Activated naive CD8-positive, alpha-beta T cell treated with anti-CD3 and anti-CD28 coated beads, Interleukin-2, amount 10 ng/mL, durations not matched to agents 7 days and 5 days (primary cell): ENCODE measurements around the gene SLMAP. TPM values are rescaled to one million over a fixed set of nuclear protein-coding genes. Genes with fewer than 3 reads are reported as not detected.

Source experiments
- ATAC-seq: fragments of 150-1000 bp; cut with Tn5 transposase; one replicate; pipeline ENCODE4 v1.10.0; 2021; ENCODE audit warnings: low read depth, moderate library complexity
- POLR2A ChIA-PET: fragments of 350-600 bp; sonication (Branson Sonifier 250); formaldehyde crosslinking; loops from one replicate; lab custom pipeline; 2021; ENCODE audit warnings: antibody characterized with exemption; lab: Charles Lee
- DNase-seq: peaks from one replicate; pipeline ENCODE4 v3.0.0; 2021
- H3K27ac Mint-ChIP-seq: one replicate; pipeline ENCODE4 v1.8.0; 2022; ENCODE audit warnings: mild to moderate bottlenecking, mixed read lengths
- H3K27me3 Mint-ChIP-seq: one replicate; pipeline ENCODE4 v1.8.0; 2022; ENCODE audit warnings: mild to moderate bottlenecking, moderate library complexity, mixed read lengths
- H3K36me3 Mint-ChIP-seq: one replicate; pipeline ENCODE4 v1.8.0; 2021; ENCODE audit warnings: mild to moderate bottlenecking, mixed read lengths
- H3K4me1 Mint-ChIP-seq: one replicate; pipeline ENCODE4 v1.8.0; 2021; ENCODE audit warnings: mixed read lengths
- H3K4me3 Mint-ChIP-seq: one replicate; pipeline ENCODE4 v1.8.0; 2022; ENCODE audit warnings: mild to moderate bottlenecking, moderate library complexity, mixed read lengths
- H3K9me3 Mint-ChIP-seq: one replicate; pipeline ENCODE4 v1.8.0; 2021; ENCODE audit warnings: mixed read lengths
- total RNA-seq, 2 experiments: library from RNA; stranded (reverse); gene quantifications; one replicate each; pipeline ENCODE4 v1.2.3, GENCODE V29; 2021

The SLMAP gene
- total RNA-seq, 2 experiments from 2014 or later = 58.0 to 69.7 TPM

DNA sequence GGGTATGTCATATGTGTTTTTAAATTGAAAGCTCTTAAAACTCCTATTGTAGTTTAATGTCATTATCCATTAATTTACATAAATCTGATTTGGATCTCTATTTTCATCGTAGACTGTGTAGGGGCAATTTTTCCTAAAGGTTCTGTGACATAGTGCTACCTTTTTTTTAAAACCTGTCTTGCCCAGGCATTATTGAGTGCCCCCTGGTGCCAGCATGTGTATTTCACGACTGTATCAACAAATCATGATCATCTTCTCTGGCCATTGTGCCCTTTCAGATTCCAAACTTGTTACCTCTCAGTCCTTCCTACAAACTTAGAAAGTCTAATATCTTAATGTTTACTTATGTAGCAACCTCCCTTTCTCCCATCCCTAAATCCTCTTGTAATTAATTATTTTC lies 154.9 kb downstream of the SLMAP start:
- H3K4me1 Mint-ChIP-seq = peaks cover 1% of the 10 kb centered on the region
- H3K27me3 Mint-ChIP-seq = no peaks in the 10 kb centered on the region
- no peak overlapping the region for H3K27ac Mint-ChIP-seq
- H3K4me3 Mint-ChIP-seq = no peak overlapping the region
- H3K9me3 Mint-ChIP-seq = no peaks in the 10 kb centered on the region
- ATAC-seq (no peak), DNase-seq (no peak)
- POLR2A ChIA-PET = no interaction called here
- peaks cover 12% of the 10 kb centered on the region for H3K36me3 Mint-ChIP-seq

- DNase-seq (no peak), ATAC-seq (no peak)
- Mint-ChIP-seq H3K4me3 (no peak overlapping the region), H3K9me3 (no peaks in the 10 kb centered on the region), H3K36me3 (peaks cover 18% of the 10 kb centered on the region), H3K27ac (no peak overlapping the region), H3K27me3 (no peaks in the 10 kb centered on the region), H3K4me1 (peaks cover 1% of the 10 kb centered on the region)
- POLR2A ChIA-PET = no interaction called here
These were observed 155.5 kb downstream of the SLMAP start for GRCh38 chr3:57911593-57911992.

- ATAC-seq (no peak), DNase-seq (no peak)
- Mint-ChIP-seq H3K36me3 (peaks cover 33% of the 10 kb centered on the region), H3K27me3 (no peaks in the 10 kb centered on the region), H3K9me3 (no peaks in the 10 kb centered on the region), H3K4me1 (no peaks in the 10 kb centered on the region), H3K4me3 (no peak overlapping the region), H3K27ac (no peak overlapping the region)
- POLR2A ChIA-PET = no interaction called here
These were observed 161.5 kb downstream of the SLMAP start for GRCh38 chr3:57917601-57918000.

GRCh38 chr3:57918123-57918837 lies 162.2 kb downstream of the SLMAP start:
- DNase-seq (no peak), ATAC-seq (no peak)
- Mint-ChIP-seq H3K4me1 (no peaks in the 10 kb centered on the region), H3K9me3 (no peaks in the 10 kb centered on the region), H3K27me3 (no peaks in the 10 kb centered on the region), H3K36me3 (peaks cover 38% of the 10 kb centered on the region), H3K4me3 (no peak overlapping the region), H3K27ac (no peak overlapping the region)
- POLR2A ChIA-PET = no interaction called here

DNA sequence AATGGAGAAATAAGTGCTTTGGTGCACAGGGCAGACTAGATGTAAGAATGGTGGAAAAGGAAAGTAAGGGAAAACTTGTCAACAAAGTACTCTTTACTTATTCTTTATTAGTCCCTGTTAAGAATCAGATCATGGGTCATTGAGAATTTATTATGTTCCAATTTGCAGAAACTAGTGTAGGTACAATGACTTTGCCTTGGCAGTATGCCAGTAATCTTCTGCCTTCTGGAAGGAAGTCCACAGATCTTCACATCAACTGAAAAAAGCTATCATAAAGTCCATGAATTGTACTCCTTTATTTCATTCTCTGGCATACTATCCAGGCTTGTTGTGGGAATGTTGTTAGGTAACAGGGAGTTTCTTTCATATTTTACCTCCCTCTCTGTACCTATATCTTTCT lies 163.9 kb downstream of the SLMAP start:
- DNase-seq = no peak
- Mint-ChIP-seq H3K9me3 (no peaks in the 10 kb centered on the region), H3K27ac (no peak overlapping the region), H3K27me3 (no peaks in the 10 kb centered on the region), H3K36me3 (peaks cover 47% of the 10 kb centered on the region), H3K4me1 (no peaks in the 10 kb centered on the region), H3K4me3 (no peak overlapping the region)
- no peak for ATAC-seq
- POLR2A ChIA-PET = no interaction called here

DNA sequence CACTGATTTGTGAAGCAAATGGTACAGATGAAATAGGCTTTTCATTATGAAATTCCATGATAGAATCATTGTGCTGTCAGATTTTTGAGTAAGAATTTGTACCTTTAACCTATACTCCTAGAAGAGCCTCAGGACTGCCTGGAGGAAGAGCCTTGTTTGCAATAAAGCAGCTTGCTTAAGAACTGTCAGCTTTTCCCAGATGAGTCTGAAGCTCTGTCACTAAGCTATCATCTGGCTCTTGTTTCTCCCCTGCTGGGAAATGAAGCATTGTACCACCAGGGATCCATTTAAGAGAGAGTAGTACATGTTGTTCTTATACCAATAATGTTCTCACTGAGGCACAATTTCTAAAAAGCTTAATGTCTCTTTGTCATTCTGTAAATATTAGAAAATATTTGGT lies 167.0 kb downstream of the SLMAP start:
- Mint-ChIP-seq H3K4me1 (no peaks in the 10 kb centered on the region), H3K27ac (no peak overlapping the region), H3K27me3 (no peaks in the 10 kb centered on the region), H3K4me3 (no peak overlapping the region), H3K36me3 (peaks cover 39% of the 10 kb centered on the region), H3K9me3 (no peaks in the 10 kb centered on the region)
- ATAC-seq (no peak), DNase-seq (no peak)
- POLR2A ChIA-PET = no interaction called here

DNA sequence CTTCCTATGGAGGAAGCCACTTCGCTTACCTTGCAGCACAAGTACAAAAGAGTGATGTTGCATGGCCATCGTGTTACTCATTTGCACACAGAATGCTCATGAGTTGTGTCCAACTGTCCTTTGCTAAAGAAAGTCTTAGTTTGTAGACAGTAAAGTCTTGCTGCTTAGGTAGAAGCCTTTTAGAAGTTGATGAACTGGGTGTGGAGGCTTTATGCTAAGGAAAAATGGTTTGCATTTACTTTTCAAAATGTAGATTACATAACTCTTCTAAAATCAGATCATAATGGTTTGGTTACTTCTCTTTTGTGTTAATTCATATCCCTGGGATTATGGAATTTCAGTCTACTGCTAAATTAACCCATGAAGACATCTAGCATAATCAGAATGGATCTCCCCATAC lies 167.6 kb downstream of the SLMAP start:
- Mint-ChIP-seq H3K27me3 (no peaks in the 10 kb centered on the region), H3K36me3 (peaks cover 36% of the 10 kb centered on the region), H3K4me3 (no peak overlapping the region), H3K27ac (no peak overlapping the region), H3K9me3 (no peaks in the 10 kb centered on the region), H3K4me1 (no peaks in the 10 kb centered on the region)
- DNase-seq (no peak), ATAC-seq (no peak)
- POLR2A ChIA-PET = no interaction called here

- no peaks in the 10 kb centered on the region for H3K27me3 Mint-ChIP-seq
- no peaks in the 10 kb centered on the region for H3K4me1 Mint-ChIP-seq
- H3K27ac Mint-ChIP-seq = no peak overlapping the region
- peaks cover under 1% of the 10 kb centered on the region for H3K9me3 Mint-ChIP-seq
- no peak overlapping the region for H3K4me3 Mint-ChIP-seq
- ATAC-seq (no peak), DNase-seq (no peak)
- peaks cover 31% of the 10 kb centered on the region for H3K36me3 Mint-ChIP-seq
- POLR2A ChIA-PET = no interaction called here
These were observed 171.1 kb downstream of the SLMAP start for GRCh38 chr3:57927166-57927565.

DNA sequence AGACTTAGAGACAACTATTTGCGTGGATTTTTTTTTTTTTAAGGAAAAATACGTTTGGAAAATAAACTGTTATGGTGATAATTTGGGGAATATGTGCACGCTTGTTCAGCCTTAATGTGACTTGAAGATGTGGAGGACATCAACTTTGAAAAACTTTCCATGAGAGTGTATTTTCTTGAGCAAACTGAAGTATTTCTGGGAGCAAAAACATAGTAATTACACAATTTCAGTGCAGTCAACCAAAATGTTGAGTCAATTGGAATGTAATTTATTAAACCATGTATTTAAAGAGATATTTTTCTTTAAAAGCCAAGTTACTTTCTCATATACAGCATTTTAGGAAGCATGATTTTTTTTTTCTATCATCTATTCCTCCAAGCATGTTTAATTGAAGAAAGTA lies 171.8 kb downstream of the SLMAP start:
- Mint-ChIP-seq H3K27ac (no peak overlapping the region), H3K9me3 (peaks cover 2% of the 10 kb centered on the region), H3K4me1 (no peaks in the 10 kb centered on the region), H3K27me3 (no peaks in the 10 kb centered on the region), H3K36me3 (peaks cover 30% of the 10 kb centered on the region), H3K4me3 (no peak overlapping the region)
- ATAC-seq = no peak
- POLR2A ChIA-PET = no interaction called here
- DNase-seq = no peak

GRCh38 chr3:57928511-57928910 lies 172.4 kb downstream of the SLMAP start:
- peaks cover 2% of the 10 kb centered on the region for H3K9me3 Mint-ChIP-seq
- H3K27ac Mint-ChIP-seq = no peak overlapping the region
- DNase-seq = no peak
- no peaks in the 10 kb centered on the region for H3K4me1 Mint-ChIP-seq
- POLR2A ChIA-PET = no interaction called here
- ATAC-seq = no peak
- H3K27me3 Mint-ChIP-seq = no peaks in the 10 kb centered on the region
- H3K4me3 Mint-ChIP-seq = no peak overlapping the region
- H3K36me3 Mint-ChIP-seq = peaks cover 26% of the 10 kb centered on the region

- no peaks in the 10 kb centered on the region for H3K4me1 Mint-ChIP-seq
- peaks cover 19% of the 10 kb centered on the region for H3K36me3 Mint-ChIP-seq
- ATAC-seq = no peak
- H3K27me3 Mint-ChIP-seq = no peaks in the 10 kb centered on the region
- no peak overlapping the region for H3K4me3 Mint-ChIP-seq
- H3K9me3 Mint-ChIP-seq = peaks cover 2% of the 10 kb centered on the region
- POLR2A ChIA-PET = no interaction called here
- no peak for DNase-seq
- no peak overlapping the region for H3K27ac Mint-ChIP-seq
These were observed 173.9 kb downstream of the SLMAP start for GRCh38 chr3:57929988-57930387.

- Mint-ChIP-seq H3K27me3 (no peaks in the 10 kb centered on the region), H3K4me1 (no peaks in the 10 kb centered on the region), H3K9me3 (peaks cover 2% of the 10 kb centered on the region), H3K27ac (no peak overlapping the region), H3K36me3 (peaks cover 7% of the 10 kb centered on the region), H3K4me3 (no peak overlapping the region)
- ATAC-seq = no peak
- no peak for DNase-seq
- POLR2A ChIA-PET = no interaction called here
These were observed 177.5 kb downstream of the SLMAP start for GRCh38 chr3:57933602-57934001.

GRCh38 chr3:57934373-57934772 lies 178.3 kb downstream of the SLMAP start:
- Mint-ChIP-seq H3K36me3 (peaks cover 7% of the 10 kb centered on the region), H3K27me3 (no peaks in the 10 kb centered on the region), H3K27ac (no peak overlapping the region), H3K4me1 (no peaks in the 10 kb centered on the region), H3K4me3 (no peak overlapping the region), H3K9me3 (peaks cover 2% of the 10 kb centered on the region)
- no peak for ATAC-seq
- POLR2A ChIA-PET = no interaction called here
- no peak for DNase-seq

DNA sequence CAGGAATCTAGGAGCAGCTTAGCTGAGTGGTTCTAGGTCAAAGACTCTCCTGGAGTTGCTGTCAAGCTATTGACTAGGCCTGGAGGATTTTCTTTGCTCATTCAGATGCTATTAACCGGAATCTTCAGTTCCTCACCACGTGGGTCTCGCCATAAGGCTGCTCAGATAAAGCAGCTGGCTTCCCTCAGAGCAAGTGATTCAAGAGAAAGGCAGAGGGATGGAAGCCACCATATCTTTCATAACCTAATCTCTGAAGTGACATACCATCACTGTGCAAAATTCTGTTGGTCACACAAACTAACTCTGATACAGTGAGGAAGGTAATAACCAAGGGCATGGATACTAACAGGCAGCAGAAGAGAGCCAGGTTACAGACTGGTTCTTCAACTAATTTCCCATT lies 179.4 kb downstream of the SLMAP start:
- Mint-ChIP-seq H3K27ac (no peak overlapping the region), H3K4me3 (no peak overlapping the region), H3K36me3 (peaks cover 7% of the 10 kb centered on the region), H3K27me3 (no peaks in the 10 kb centered on the region), H3K9me3 (peaks cover 2% of the 10 kb centered on the region), H3K4me1 (no peaks in the 10 kb centered on the region)
- no peak for ATAC-seq
- POLR2A ChIA-PET = no interaction called here
- no peak for DNase-seq
